Measurements from ENCODE around the gene NLRP4.

DNA sequence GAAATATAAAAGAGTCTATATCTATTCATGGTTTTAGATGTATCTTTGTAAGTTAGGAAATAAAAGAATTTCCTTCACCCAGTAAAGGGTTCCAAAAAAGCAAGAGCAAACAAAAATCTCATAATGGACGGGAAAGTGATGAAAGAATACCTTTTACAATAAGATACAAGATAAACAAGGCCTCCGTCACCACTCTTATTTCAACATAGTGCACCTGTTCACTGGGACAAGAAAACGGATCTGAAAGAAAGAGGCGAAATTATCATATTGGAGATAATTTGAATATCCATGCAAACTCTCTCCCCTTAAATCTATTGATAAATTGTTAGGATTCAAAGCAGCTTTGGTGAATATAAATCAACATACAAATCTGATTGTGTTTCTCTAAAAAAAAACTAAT lies 3.7 kb upstream of the NLRP4 start:
- TF ChIP-seq, protein P1, sequence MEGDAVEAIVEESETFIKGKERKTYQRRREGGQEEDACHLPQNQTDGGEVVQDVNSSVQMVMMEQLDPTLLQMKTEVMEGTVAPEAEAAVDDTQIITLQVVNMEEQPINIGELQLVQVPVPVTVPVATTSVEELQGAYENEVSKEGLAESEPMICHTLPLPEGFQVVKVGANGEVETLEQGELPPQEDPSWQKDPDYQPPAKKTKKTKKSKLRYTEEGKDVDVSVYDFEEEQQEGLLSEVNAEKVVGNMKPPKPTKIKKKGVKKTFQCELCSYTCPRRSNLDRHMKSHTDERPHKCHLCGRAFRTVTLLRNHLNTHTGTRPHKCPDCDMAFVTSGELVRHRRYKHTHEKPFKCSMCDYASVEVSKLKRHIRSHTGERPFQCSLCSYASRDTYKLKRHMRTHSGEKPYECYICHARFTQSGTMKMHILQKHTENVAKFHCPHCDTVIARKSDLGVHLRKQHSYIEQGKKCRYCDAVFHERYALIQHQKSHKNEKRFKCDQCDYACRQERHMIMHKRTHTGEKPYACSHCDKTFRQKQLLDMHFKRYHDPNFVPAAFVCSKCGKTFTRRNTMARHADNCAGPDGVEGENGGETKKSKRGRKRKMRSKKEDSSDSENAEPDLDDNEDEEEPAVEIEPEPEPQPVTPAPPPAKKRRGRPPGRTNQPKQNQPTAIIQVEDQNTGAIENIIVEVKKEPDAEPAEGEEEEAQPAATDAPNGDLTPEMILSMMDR (IDR thresholded peaks at IDR 0.05), result no peak
- no peak for TF ChIP-seq EZH2phosphoT487 (IDR thresholded peaks at IDR 0.05)
- TF ChIP-seq EZH2 (IDR thresholded peaks at IDR 0.05), result no peak

Measured in neural progenitor cell (in vitro differentiated cells).